ENCODE measurements around the gene AHCYL2.

AHCYL2 gene

GRCh38 chr7:129370812-129371211, 146.0 kb downstream of the AHCYL2 start:
- H3K36me3 ChIP-seq (replicated peaks): no peaks in the 10 kb centered on the region
- peak; percentile 15 for TF ChIP-seq CTCF (IDR thresholded peaks at IDR 0.05; ENCODE audit: low read depth, low read length, missing control alignments)
- H3K27ac ChIP-seq: no peak overlapping the region
- no peaks in the 10 kb centered on the region for H3K27me3 ChIP-seq (replicated peaks)
- H3K4me3 ChIP-seq (ENCODE audit: low read depth, low read length): no peak overlapping the region
- in situ Hi-C loops (cut with HindIII; ENCODE audit: low pct_ligation_motif_present, low sequenced_read_pairs): no loop called here
- no peak for DNase-seq

- Histone ChIP-seq H3K36me3 (replicated peaks) (no peaks in the 10 kb centered on the region), H3K27ac (no peak overlapping the region), H3K4me3 (ENCODE audit: low read depth, low read length) (no peak overlapping the region), H3K27me3 (replicated peaks) (no peaks in the 10 kb centered on the region)
- TF ChIP-seq CTCF (IDR thresholded peaks at IDR 0.05; ENCODE audit: low read depth, low read length, missing control alignments): no peak
- no peak for DNase-seq
- in situ Hi-C loops (cut with HindIII; ENCODE audit: low pct_ligation_motif_present, low sequenced_read_pairs): no loop called here
Measured at GRCh38 chr7:129371487-129371886, 146.7 kb downstream of the AHCYL2 start.

GRCh38 chr7:129373651-129374428, 149.0 kb downstream of the AHCYL2 start:
- in situ Hi-C loops (cut with HindIII; ENCODE audit: low pct_ligation_motif_present, low sequenced_read_pairs): no loop called here
- Histone ChIP-seq H3K36me3 (replicated peaks) (no peaks in the 10 kb centered on the region), H3K4me3 (ENCODE audit: low read depth, low read length) (no peak overlapping the region), H3K27ac (no peak overlapping the region), H3K27me3 (replicated peaks) (no peaks in the 10 kb centered on the region)
- no peak for TF ChIP-seq CTCF (IDR thresholded peaks at IDR 0.05; ENCODE audit: low read depth, low read length, missing control alignments)
- no peak for DNase-seq

GRCh38 chr7:129375141-129375938, 150.5 kb downstream of the AHCYL2 start:
- Histone ChIP-seq H3K27me3 (replicated peaks) (no peaks in the 10 kb centered on the region), H3K27ac (no peak overlapping the region), H3K4me3 (ENCODE audit: low read depth, low read length) (no peak overlapping the region), H3K36me3 (replicated peaks) (no peaks in the 10 kb centered on the region)
- DNase-seq: no peak
- no peak for TF ChIP-seq CTCF (IDR thresholded peaks at IDR 0.05; ENCODE audit: low read depth, low read length, missing control alignments)
- in situ Hi-C loops (cut with HindIII; ENCODE audit: low pct_ligation_motif_present, low sequenced_read_pairs): no loop called here

- Histone ChIP-seq H3K4me3 (ENCODE audit: low read depth, low read length) (no peak overlapping the region), H3K27ac (no peak overlapping the region), H3K36me3 (replicated peaks) (no peaks in the 10 kb centered on the region), H3K27me3 (replicated peaks) (no peaks in the 10 kb centered on the region)
- in situ Hi-C loops (cut with HindIII; ENCODE audit: low pct_ligation_motif_present, low sequenced_read_pairs): no loop called here
- DNase-seq: peak; percentile 30
- peak; percentile 72 for TF ChIP-seq CTCF (IDR thresholded peaks at IDR 0.05; ENCODE audit: low read depth, low read length, missing control alignments)
Measured at GRCh38 chr7:129376076-129376777, 151.4 kb downstream of the AHCYL2 start.

All from brain microvascular endothelial cell (primary cell).